HG02759 (cell line): ENCODE results near the gene RASA2.

Source experiments
- ATAC-seq: cut with Tn5 transposase; IDR thresholded peaks from one replicate; pipeline ENCODE4 v1.9.1; 2021; ENCODE audit warnings: mild to moderate bottlenecking, moderate library complexity; ENCODE audit not compliant: unreplicated experiment

The RASA2 gene, protein sequence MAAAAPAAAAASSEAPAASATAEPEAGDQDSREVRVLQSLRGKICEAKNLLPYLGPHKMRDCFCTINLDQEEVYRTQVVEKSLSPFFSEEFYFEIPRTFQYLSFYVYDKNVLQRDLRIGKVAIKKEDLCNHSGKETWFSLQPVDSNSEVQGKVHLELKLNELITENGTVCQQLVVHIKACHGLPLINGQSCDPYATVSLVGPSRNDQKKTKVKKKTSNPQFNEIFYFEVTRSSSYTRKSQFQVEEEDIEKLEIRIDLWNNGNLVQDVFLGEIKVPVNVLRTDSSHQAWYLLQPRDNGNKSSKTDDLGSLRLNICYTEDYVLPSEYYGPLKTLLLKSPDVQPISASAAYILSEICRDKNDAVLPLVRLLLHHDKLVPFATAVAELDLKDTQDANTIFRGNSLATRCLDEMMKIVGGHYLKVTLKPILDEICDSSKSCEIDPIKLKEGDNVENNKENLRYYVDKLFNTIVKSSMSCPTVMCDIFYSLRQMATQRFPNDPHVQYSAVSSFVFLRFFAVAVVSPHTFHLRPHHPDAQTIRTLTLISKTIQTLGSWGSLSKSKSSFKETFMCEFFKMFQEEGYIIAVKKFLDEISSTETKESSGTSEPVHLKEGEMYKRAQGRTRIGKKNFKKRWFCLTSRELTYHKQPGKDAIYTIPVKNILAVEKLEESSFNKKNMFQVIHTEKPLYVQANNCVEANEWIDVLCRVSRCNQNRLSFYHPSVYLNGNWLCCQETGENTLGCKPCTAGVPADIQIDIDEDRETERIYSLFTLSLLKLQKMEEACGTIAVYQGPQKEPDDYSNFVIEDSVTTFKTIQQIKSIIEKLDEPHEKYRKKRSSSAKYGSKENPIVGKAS

GRCh38 chr3:141486746-141487520 lies at the start of gene RASA2:
Gene RASA2, plus strand, starts transcription at chr3:141487027. Its CDS starts 57 bp downstream, at chr3:141487084.
- peak; percentile 76 for ATAC-seq

DNA sequence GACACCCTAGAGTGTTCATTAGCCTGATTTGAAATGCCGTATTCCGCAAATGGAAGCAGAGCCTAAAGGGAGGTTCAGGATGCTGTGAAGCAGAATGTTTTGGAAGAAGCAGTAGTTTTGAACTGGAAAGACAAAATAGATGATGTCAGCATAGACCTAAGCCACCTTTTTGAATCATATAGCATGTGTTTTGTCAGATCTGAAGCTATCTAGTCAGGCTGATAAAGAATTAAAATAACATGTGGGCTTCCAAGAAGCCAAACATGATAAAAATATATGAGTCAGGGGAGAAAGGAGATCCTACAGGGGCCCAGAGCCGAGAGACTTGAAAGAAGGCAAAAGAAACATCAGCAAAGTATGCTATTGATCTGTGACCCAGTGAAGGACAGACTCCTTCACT lies 47.2 kb upstream of the RASA2 start:
- ATAC-seq = no peak

- no peak for ATAC-seq
Observed at GRCh38 chr3:141440942-141441341, 45.9 kb upstream of the RASA2 start.

GRCh38 chr3:141441381-141442364 lies 45.2 kb upstream of the RASA2 start:
- ATAC-seq = peak; percentile 96

- ATAC-seq = no peak
Observed at GRCh38 chr3:141442446-141442845, 44.4 kb upstream of the RASA2 start.

GRCh38 chr3:141442914-141443313 lies 43.9 kb upstream of the RASA2 start:
- ATAC-seq = no peak

GRCh38 chr3:141444586-141445285 lies 42.1 kb upstream of the RASA2 start:
- no peak for ATAC-seq

- ATAC-seq = no peak
Observed at GRCh38 chr3:141445990-141446389, 40.8 kb upstream of the RASA2 start.

GRCh38 chr3:141446737-141447136 lies 40.1 kb upstream of the RASA2 start:
- no peak for ATAC-seq

- no peak for ATAC-seq
Observed at GRCh38 chr3:141447383-141447782, 39.4 kb upstream of the RASA2 start.

GRCh38 chr3:141448606-141449220 lies 38.1 kb upstream of the RASA2 start:
- no peak for ATAC-seq

DNA sequence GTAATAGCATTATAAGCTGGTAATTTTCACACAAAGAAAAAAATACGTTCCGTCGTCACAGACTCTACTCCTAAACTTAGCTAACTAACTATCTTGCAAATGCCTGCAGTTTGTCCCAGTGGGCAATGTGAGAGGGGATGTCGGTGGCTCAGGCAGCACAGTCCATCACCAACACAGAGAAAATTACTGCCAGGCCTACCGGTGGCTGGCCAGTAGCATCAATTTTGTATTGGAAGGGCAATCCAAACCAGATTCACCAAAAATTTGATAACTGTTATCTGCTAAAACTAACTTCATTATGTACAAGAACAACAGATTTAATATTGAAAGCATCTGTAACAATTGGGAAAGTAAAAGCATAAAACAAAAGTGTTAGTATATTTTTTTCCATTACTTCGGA lies 37.4 kb upstream of the RASA2 start:
- ATAC-seq = no peak

DNA sequence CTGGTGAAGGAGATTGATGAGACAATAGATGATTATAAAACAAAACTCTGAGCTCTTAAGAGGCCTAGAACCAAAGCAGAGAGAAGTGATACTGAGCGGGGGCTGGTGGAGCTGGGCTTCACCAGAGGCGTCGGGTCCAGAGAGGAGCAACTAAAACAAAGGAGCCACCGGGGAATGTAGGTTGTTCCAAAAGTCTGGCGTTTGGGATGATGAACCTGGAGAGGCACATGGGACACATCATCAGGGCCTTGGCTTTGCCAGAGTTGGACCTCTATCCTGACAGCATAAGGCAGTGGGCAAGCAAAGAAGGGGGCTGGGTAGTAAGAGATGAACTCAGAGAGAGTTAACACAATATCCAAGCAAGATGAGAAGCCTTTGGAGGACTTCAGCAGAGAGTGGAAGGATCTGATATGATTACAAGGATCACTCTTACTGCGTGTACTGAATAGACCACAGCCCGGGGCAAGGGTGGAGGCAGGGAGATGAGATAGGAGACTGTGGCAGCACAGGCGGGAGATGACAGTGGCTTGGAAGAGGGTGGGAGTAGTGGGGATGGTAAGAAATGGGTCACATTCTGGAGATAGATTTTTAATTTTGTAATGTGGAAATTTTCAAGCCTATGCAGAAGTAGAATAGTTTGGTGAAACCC lies 36.0 kb upstream of the RASA2 start:
- no peak for ATAC-seq

- ATAC-seq = peak; percentile 81
Observed at GRCh38 chr3:141452045-141452444, 34.8 kb upstream of the RASA2 start.

GRCh38 chr3:141452773-141453172 lies 34.1 kb upstream of the RASA2 start:
- ATAC-seq = no peak

GRCh38 chr3:141454054-141454453 lies 32.8 kb upstream of the RASA2 start:
- ATAC-seq = no peak

DNA sequence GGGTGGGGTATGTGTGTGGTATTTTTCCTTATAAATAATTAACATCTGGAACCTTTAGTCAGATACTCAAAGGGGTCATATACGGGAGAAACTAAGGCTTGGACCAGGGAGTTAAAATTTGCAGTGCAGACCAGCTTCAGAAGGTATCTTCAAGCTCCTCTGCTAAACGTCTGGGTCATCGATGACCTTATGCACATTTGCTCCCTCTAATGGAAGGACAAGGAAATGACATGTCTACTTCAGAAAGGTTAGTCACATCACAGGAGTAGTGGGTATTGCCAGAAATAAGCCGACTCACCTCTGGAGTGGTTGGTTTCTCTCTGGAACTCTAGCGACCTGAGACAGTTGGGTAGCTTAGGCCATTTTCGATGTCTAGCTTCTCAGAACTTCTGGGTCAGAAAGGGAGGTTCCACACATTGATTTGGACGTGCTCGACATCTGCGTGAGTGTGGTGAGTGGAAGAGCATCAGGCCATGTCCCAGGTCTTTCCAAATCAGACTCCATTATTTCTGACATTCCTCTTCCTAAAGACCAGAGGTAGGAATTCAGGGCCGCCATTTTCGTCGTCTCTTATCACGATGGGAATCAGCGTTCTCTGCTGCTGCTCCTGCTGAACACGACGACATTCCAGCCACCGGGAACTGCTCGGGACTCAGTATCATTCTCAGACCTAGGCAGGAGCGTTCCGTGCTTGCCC lies 31.8 kb upstream of the RASA2 start:
- peak; percentile 54 for ATAC-seq
